IMR-90 (cell line): ENCODE measurements around the gene SCYL2. TPM values are rescaled to one million over a fixed set of nuclear protein-coding genes. Genes with fewer than 3 reads are reported as not detected.

Source experiments
- ATAC-seq: fragments of 200-7000 bp; cut with Tn5 transposase; 2 replicates; pipeline ENCODE4 v1.9.1; 2020; ENCODE audit warnings: low read depth, mild to moderate bottlenecking, moderate library complexity
- BruUV-seq: library from RNA; stranded (reverse); fragments of 400-500 nt; replicated peaks from 2 replicates; lab custom pipeline; 2021; lab: Mats Ljungman, UMichigan
- CTCF ChIA-PET: fragments of 300-600 bp; formaldehyde crosslinking; extraction: SDS; loops from one replicate; lab custom pipeline; 2021; ENCODE audit warnings: antibody characterized with exemption; lab: Yijun Ruan, JAX
- POLR2A ChIA-PET: fragments of 300-600 bp; sonication (Branson Sonifier 250); formaldehyde crosslinking; loops from one replicate; lab custom pipeline; 2022; ENCODE audit warnings: antibody characterized with exemption; ENCODE audit not compliant: unreplicated experiment; lab: Charles Lee
- DNase-seq: peaks from one replicate; pipeline ENCODE4 v3.0.0; 2013
- H2AFZ ChIP-seq: replicated peaks from 2 replicates; pipeline ENCODE3; 2013; ENCODE audit warnings: low read length, mild to moderate bottlenecking; ENCODE audit not compliant: poor library complexity
- H2AK5ac ChIP-seq: 2 replicates; pipeline ENCODE4 v1.6.1; 2013; ENCODE audit warnings: low read depth, low read length, inconsistent platforms
- H2AK9ac ChIP-seq: replicated peaks from 2 replicates; pipeline ENCODE3; 2013; ENCODE audit warnings: mild to moderate bottlenecking, low read depth, low read length, moderate library complexity; ENCODE audit not compliant: poor library complexity
- H2BK120ac ChIP-seq: 2 replicates; pipeline ENCODE4 v1.6.1; 2013; ENCODE audit warnings: low read depth, low read length, inconsistent platforms
- H2BK15ac ChIP-seq: 3 replicates; pipeline ENCODE4 v1.6.1; 2013; ENCODE audit warnings: low read depth, low read length, inconsistent platforms
- H2BK20ac ChIP-seq: 2 replicates; pipeline ENCODE4 v1.6.1; 2013; ENCODE audit warnings: low read depth, mild to moderate bottlenecking, inconsistent platforms, low read length, moderate library complexity
- H2BK5ac ChIP-seq: 2 replicates; pipeline ENCODE4 v1.6.1; 2013; ENCODE audit warnings: mild to moderate bottlenecking, low read depth, low read length, inconsistent platforms; ENCODE audit not compliant: poor library complexity, severe bottlenecking
- H3K14ac ChIP-seq: replicated peaks from 2 replicates; pipeline ENCODE4 v1.6.1; 2013; ENCODE audit warnings: low read depth, low read length, inconsistent platforms
- H3K18ac ChIP-seq: 2 replicates; pipeline ENCODE4 v1.6.1; 2013; ENCODE audit warnings: low read depth, low read length, control low read depth
- H3K23ac ChIP-seq: 2 replicates; pipeline ENCODE4 v1.6.1; 2013; ENCODE audit warnings: low read depth, low read length, inconsistent platforms
- H3K27ac ChIP-seq: 2 replicates; pipeline ENCODE4 v1.5.1; 2013; ENCODE audit warnings: mild to moderate bottlenecking, control low read depth, low read length; ENCODE audit not compliant: insufficient read depth
- H3K27me3 ChIP-seq: 2 replicates; pipeline ENCODE4 v1.6.1; 2013; ENCODE audit warnings: low read length; ENCODE audit not compliant: control insufficient read depth, insufficient read depth
- H3K36me3 ChIP-seq: 2 replicates; pipeline ENCODE4 v1.6.1; 2013; ENCODE audit warnings: low read length, mixed read lengths; ENCODE audit not compliant: control insufficient read depth, insufficient read depth
- H3K4ac ChIP-seq: 2 replicates; pipeline ENCODE4 v1.6.1; 2013; ENCODE audit warnings: low read depth, low read length, inconsistent platforms
- H3K4me1 ChIP-seq: 2 replicates; pipeline ENCODE4 v1.6.1; 2013; ENCODE audit warnings: low read length, mixed read lengths; ENCODE audit not compliant: control insufficient read depth, insufficient read depth
- H3K4me2 ChIP-seq: 2 replicates; pipeline ENCODE4 v1.6.1; 2013; ENCODE audit warnings: low read depth, mild to moderate bottlenecking, control low read depth, low read length, moderate library complexity
- H3K4me3 ChIP-seq: 2 replicates; pipeline ENCODE4 v1.5.1; 2013; ENCODE audit warnings: low read depth, mild to moderate bottlenecking, control low read depth, low read length, moderate library complexity; ENCODE audit not compliant: insufficient read depth
- H3K56ac ChIP-seq: 2 replicates; pipeline ENCODE4 v1.6.1; 2013; ENCODE audit warnings: low read length, inconsistent platforms; ENCODE audit not compliant: insufficient read depth; ENCODE audit errors: extremely low read depth
- H3K79me1 ChIP-seq, 2 experiments: 2 replicates each; pipeline ENCODE4 v1.6.1; 2013; ENCODE audit warnings: low read length in 2 of 2, inconsistent platforms in 1 of 2, low read depth in 1 of 2
- H3K9ac ChIP-seq: 2 replicates; pipeline ENCODE4 v1.6.1; 2013; ENCODE audit warnings: low read depth, low read length, control low read depth
- H3K9me1 ChIP-seq: 2 replicates; pipeline ENCODE4 v1.6.1; 2013; ENCODE audit warnings: low read length, inconsistent platforms; ENCODE audit not compliant: insufficient read depth
- H3K9me3 ChIP-seq: 2 replicates; pipeline ENCODE4 v1.6.1; 2013; ENCODE audit warnings: low read length; ENCODE audit not compliant: control insufficient read depth, insufficient read depth
- H4K20me1 ChIP-seq: 2 replicates; pipeline ENCODE4 v1.6.1; 2013; ENCODE audit warnings: low read length, inconsistent platforms; ENCODE audit not compliant: insufficient read depth
- H4K5ac ChIP-seq: 2 replicates; pipeline ENCODE4 v1.6.1; 2013; ENCODE audit warnings: mild to moderate bottlenecking, low read depth, low read length, control low read depth
- H4K8ac ChIP-seq, 2 experiments: 2 replicates each; pipeline ENCODE4 v1.6.1; 2013; ENCODE audit warnings: low read depth in 2 of 2, low read length in 2 of 2, control low read depth in 1 of 2, inconsistent platforms in 1 of 2
- H4K91ac ChIP-seq: 2 replicates; pipeline ENCODE4 v1.6.1; 2013; ENCODE audit warnings: low read depth, low read length, inconsistent platforms; ENCODE audit not compliant: insufficient read depth
- CHD1 ChIP-seq: IDR thresholded peaks from 2 replicates; pipeline ENCODE4 v1.6.1; 2012; ENCODE audit warnings: low read depth, low read length, improper control_type of control experiment
- WGBS, 2 experiments: methylation state at CpG; one replicate each; pipeline versions ENCODE4 v1.1.5 to v1.1.7; 2013; ENCODE audit warnings: missing lambda C conversion rate in 2 of 2; ENCODE audit not compliant: insufficient read length in 1 of 2; ENCODE audit errors: extremely low coverage in 2 of 2; 5-methylcytosine and 5-hydroxymethylcytosine counted together
- dilution Hi-C: fragments of 300-500 bp; cut with HindIII; formaldehyde crosslinking; loops from one replicate; pipeline ENCODE4 v1.14.3; 2018; ENCODE audit warnings: low sequenced_read_pairs; ENCODE audit not compliant: unreplicated experiment
- in situ Hi-C: fragments of 300-500 bp; cut with MboI; formaldehyde crosslinking; loops from 3 replicates; pipeline ENCODE4 v1.14.3; 2019; ENCODE audit warnings: low sequenced_read_pairs, inconsistent platforms, mixed read lengths
- intact Hi-C: fragments of 100-400 bp; cut with micrococcal nuclease; formaldehyde crosslinking; loops from 2 replicates; pipeline ENCODE4 v1.10.0; 2022
- polyA plus RNA-seq, 3 experiments: library from polyadenylated mRNA; depleted of rRNA; stranded (reverse); fragments of >200 nt; gene quantifications; 2 replicates each; pipeline ENCODE4 v1.2.3, GENCODE V29; 2012; ENCODE audit warnings: low replicate concordance in 1 of 3
- total RNA-seq: library from RNA; depleted of rRNA; stranded (reverse); fragments of >200 nt; gene quantifications from 2 replicates; pipeline ENCODE4 v1.2.3, GENCODE V29; 2012

SCYL2 gene
- total and polyA plus RNA-seq, 2 of the 4 experiments (the other 2 are of a cell fraction), result 15.3 to 52.0 TPM

DNA sequence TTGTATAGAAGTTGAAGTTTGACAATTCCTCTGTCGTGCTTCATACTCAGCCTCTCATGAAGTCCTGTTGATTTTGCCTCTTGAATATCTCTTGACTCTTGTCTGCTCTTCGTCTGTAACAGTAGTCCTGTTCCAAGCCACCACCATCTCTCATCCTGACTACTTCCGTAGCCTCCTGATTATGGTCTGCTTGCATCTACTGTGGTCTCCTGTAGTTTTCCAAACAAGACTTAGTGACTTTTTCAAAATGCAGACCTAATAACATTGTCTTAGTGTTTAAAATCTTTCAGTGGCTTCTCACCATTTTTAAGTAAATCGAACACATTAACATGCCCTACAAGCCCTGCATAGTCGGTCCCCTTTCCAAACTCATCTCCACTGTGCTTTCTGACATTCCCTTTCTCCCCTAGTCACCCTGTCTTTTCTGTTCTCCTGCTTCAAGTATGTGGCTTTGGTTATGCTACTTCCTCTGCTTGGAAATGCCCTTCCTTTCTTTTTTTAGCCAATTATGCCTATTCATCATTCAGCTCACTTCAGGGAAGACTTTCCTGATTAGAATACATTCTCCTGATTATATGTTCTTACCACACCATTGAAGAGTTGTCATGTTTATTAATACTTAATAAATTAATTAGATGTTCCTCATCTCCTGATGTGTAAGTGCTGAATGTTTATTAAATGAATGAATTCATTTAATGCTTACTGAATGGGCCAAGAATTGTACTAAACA, 2.0 kb downstream of the SCYL2 start:
- H2BK15ac ChIP-seq, result no peak overlapping the region; the same call in 2 of the 3 replicates
- H3K56ac ChIP-seq, result no peak overlapping the region
- no peaks in the 10 kb centered on the region for H3K36me3 ChIP-seq
- no peak overlapping the region for H2AK5ac ChIP-seq
- H3K14ac ChIP-seq, result peak overlapping the region; percentile 16; the same call in 1 of the 2 replicates
- no peaks in the 10 kb centered on the region for H3K27me3 ChIP-seq
- ATAC-seq (no peak), DNase-seq (peak; percentile 15)
- no peak overlapping the region for H2AFZ ChIP-seq
- intact Hi-C loops, result loop anchor here (5.0 kb wide), 1 partner anchor 58 kb away; no protein-coding TSS in a partner anchor
- no peak overlapping the region for H2BK120ac ChIP-seq
- peaks cover 3% of the 10 kb centered on the region for H3K4me1 ChIP-seq
- 0 out of 2 replicates have a peak, but pooled peaks cover 3% of the 10 kb centered on the region for H3K9me1 ChIP-seq
- H2AK9ac ChIP-seq, result no peak overlapping the region
- H3K79me1 ChIP-seq, result peaks cover 22 to 23% of the 10 kb centered on the region in 2 experiments
- peak overlapping the region; percentile 26; the same call in 1 of the 2 replicates for H3K27ac ChIP-seq
- H3K23ac ChIP-seq, result peak overlapping the region; percentile 87
- TF ChIP-seq CHD1, result no peak
- peaks cover 11% of the 10 kb centered on the region for H4K20me1 ChIP-seq
- dilution Hi-C loops, result no loop called here
- peak overlapping the region; percentile 89 for H3K4me3 ChIP-seq
- ChIA-PET CTCF (interaction anchor here (0.6 to 0.7 kb wide), 2 partner anchors 16 to 161 kb away, joined by 3 read pairs; no protein-coding TSS in a partner anchor), POLR2A (no interaction called here)
- H2BK20ac ChIP-seq, result no peak overlapping the region
- no peaks in the 10 kb centered on the region for H3K9me3 ChIP-seq
- H4K5ac ChIP-seq, result peak overlapping the region; percentile 15; the same call in 1 of the 2 replicates
- in situ Hi-C loops, result no loop called here
- H3K18ac ChIP-seq, result peak overlapping the region; percentile 30; the same call in 1 of the 2 replicates
- H2BK5ac ChIP-seq, result peak overlapping the region; percentile 52
- H3K9ac ChIP-seq, result peak overlapping the region; percentile 45
- no CpG with 5 or more reads among the region's 5 CpGs for WGBS, 2 experiments
- no peak overlapping the region for H4K91ac ChIP-seq
- TSS peak; percentile 24 for BruUV-seq
- peak overlapping the region; percentile 52; the same call in 1 of the 2 replicates for H3K4ac ChIP-seq
- peak overlapping the region in 1 of 2 experiments; percentile 22; a peak in 1 of 4 replicates for H4K8ac ChIP-seq
- peak overlapping the region; percentile 99 for H3K4me2 ChIP-seq
